HepG2 (cell line): ENCODE results near the gene CTNND2.

Experiments used
- NFIC ChIP-seq: IDR thresholded peaks from 2 replicates; pipeline ENCODE4 v1.6.1; 2012; ENCODE audit warnings: mild to moderate bottlenecking, low read length, inconsistent platforms
- NR2C2 ChIP-seq: sonication (generic); formaldehyde crosslinking; IDR thresholded peaks from 2 replicates; pipeline ENCODE4 v1.4.0; 2020; ENCODE audit warnings: missing genetic modification reagents, mild to moderate bottlenecking, moderate library complexity, borderline replicate concordance
- TAF1 ChIP-seq: sonication (generic); formaldehyde crosslinking; IDR thresholded peaks from 2 replicates; pipeline ENCODE4 v1.4.0; 2020; ENCODE audit warnings: missing genetic modification reagents
- ZBTB42 ChIP-seq: sonication (generic); formaldehyde crosslinking; IDR thresholded peaks from 2 replicates; pipeline ENCODE4 v1.5.0; 2020; ENCODE audit warnings: mild to moderate bottlenecking, missing genetic modification reagents
- TF ChIP-seq, protein P1 (sequence below): IDR thresholded peaks from 2 replicates; pipeline ENCODE4 v1.6.1; 2018; ENCODE audit warnings: missing genetic modification reagents
- TF ChIP-seq, protein P2 (sequence below): sonication (generic); formaldehyde crosslinking; IDR thresholded peaks from 2 replicates; pipeline ENCODE4 v1.4.0; 2020; ENCODE audit warnings: missing genetic modification reagents

DNA sequence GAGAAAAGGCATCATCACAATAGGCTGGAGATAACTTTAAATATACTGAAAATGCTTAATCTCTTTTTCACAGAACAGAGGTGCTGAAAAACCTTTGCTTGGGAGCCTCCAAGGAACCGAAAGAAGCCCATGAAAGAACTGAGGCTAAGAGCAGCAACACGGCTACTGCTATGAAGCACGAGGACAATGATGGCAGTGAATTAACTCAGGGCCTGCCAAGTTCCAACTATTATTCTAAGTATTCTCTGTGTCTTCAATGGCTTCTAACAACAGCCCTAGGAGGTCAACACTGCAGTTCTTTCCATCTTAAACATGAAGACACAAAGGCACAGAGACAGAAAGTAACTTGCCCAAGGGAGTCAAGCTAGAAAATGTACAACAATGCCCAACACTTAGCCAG is 850.2 kb downstream of the CTNND2 start:
- TF ChIP-seq, protein P1, sequence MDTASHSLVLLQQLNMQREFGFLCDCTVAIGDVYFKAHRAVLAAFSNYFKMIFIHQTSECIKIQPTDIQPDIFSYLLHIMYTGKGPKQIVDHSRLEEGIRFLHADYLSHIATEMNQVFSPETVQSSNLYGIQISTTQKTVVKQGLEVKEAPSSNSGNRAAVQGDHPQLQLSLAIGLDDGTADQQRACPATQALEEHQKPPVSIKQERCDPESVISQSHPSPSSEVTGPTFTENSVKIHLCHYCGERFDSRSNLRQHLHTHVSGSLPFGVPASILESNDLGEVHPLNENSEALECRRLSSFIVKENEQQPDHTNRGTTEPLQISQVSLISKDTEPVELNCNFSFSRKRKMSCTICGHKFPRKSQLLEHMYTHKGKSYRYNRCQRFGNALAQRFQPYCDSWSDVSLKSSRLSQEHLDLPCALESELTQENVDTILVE (CRISPR knock-in tag): no peak
- TF ChIP-seq ZBTB42 (no peak), TAF1 (CRISPR knock-in tag) (no peak), NR2C2 (CRISPR knock-in tag) (no peak), NFIC (no peak)
- TF ChIP-seq, protein P2, sequence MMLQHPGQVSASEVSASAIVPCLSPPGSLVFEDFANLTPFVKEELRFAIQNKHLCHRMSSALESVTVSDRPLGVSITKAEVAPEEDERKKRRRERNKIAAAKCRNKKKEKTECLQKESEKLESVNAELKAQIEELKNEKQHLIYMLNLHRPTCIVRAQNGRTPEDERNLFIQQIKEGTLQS (CRISPR knock-in tag): no peak
